Heart left ventricle (tissue), 16 donors: ENCODE data around the gene ARHGAP29. TPM values are rescaled to one million over a fixed set of nuclear protein-coding genes. Genes with fewer than 3 reads are reported as not detected.

ENCODE experiments used
- ATAC-seq, 4 donors: fragments of 200-7000 bp; cut with Tn5 transposase; one replicate each; pipeline ENCODE4 v1.9.1; 2020 to 2022; ENCODE audit warnings: moderate library complexity in 4 of 4, mild to moderate bottlenecking in 3 of 4, moderate number of reproducible peaks in 1 of 4
- DNase-seq, 5 donors: peaks; one replicate each; pipeline ENCODE4 v3.0.0-alpha.2; 2020
- H3K27ac ChIP-seq, 12 donors: fragments of 200-600 bp; sonication (generic) in 4 of 12; one replicate each; pipeline versions ENCODE4 v1.5.0 to v1.8.0; 2016 to 2022; ENCODE audit warnings: mild to moderate bottlenecking in 2 of 12
- H3K27me3 ChIP-seq, 9 donors: fragments of 200-600 bp; sonication (generic) in 2 of 9; one replicate each; pipeline versions ENCODE4 v1.5.1 to v1.8.0; 2016 to 2022; ENCODE audit warnings: mild to moderate bottlenecking in 3 of 9
- H3K36me3 ChIP-seq, 9 donors: fragments of 200-600 bp; sonication (generic) in 2 of 9; one replicate each; pipeline versions ENCODE4 v1.5.0 to v1.8.0; 2018 to 2022; ENCODE audit warnings: mild to moderate bottlenecking in 2 of 9
- H3K4me1 ChIP-seq, 12 donors: fragments of 200-600 bp; sonication (generic) in 4 of 12; one replicate each; pipeline versions ENCODE4 v1.5.0 to v1.8.0; 2016 to 2022; ENCODE audit warnings: mild to moderate bottlenecking in 3 of 12
- H3K4me3 ChIP-seq, 12 donors: fragments of 200-600 bp; sonication (generic) in 4 of 12; one replicate each; pipeline versions ENCODE4 v1.5.0 to v1.8.0; 2017 to 2022; ENCODE audit warnings: mild to moderate bottlenecking in 9 of 12, moderate library complexity in 4 of 12
- H3K9me3 ChIP-seq, 12 donors: fragments of 200-600 bp; sonication (generic) in 4 of 12; one replicate each; pipeline versions ENCODE4 v1.5.0 to v1.8.0; 2016 to 2022; ENCODE audit warnings: mild to moderate bottlenecking in 1 of 12
- POLR2A ChIP-seq, 2 donors: fragments of 450-650 bp; IDR thresholded peaks; one replicate each; pipeline ENCODE4 v1.6.1; 2017; ENCODE audit warnings: antibody characterized with exemption in 2 of 2, mild to moderate bottlenecking in 2 of 2, moderate library complexity in 2 of 2
- whole genome bisulfite sequencing, 4 donors: extraction: QIAGEN DNeasy Blood & Tissue Kit in 2 of 4; methylation state at CpG; one replicate each; pipeline versions ENCODE4 v1.1.5 to v1.1.7; 2013 to 2018; 5-methylcytosine and 5-hydroxymethylcytosine counted together
- intact Hi-C, 10 donors: fragments of 100-400 bp; cut with DNase I; formaldehyde crosslinking; loops; one replicate each; pipeline versions ENCODE4 v1.11.1 to v1.14.2; 2022
- polyA plus RNA-seq, 2 donors: library from polyadenylated mRNA; stranded (reverse); fragments of 200-250 nt; gene quantifications; one replicate each; pipeline ENCODE4 v1.2.3, GENCODE V29; 2013
- total RNA-seq, 9 donors: library from RNA; depleted of rRNA in 2 of 9; stranded (reverse); fragments of >200 nt in 2 of 9; fragmentation: NEBNext Ultra II Directional in 3 of 9; extraction: Animal tissue kit (Norgen Biotek cat#: 25700) in 3 of 9; gene quantifications; one replicate each; pipeline versions ENCODE4 v1.1.0 to v1.2.4, GENCODE V29; 2016 to 2023
- TF ChIP-seq, protein P1 (sequence below), 12 donors: fragments of 200-600 bp; sonication (generic) in 4 of 12; IDR thresholded peaks; one replicate each; pipeline versions ENCODE4 v1.5.0 to v1.8.0; 2018 to 2022; ENCODE audit warnings: antibody characterized with exemption in 12 of 12, mild to moderate bottlenecking in 5 of 12
- donor health status: ischemic (EF 13 %, LVEDD 7.1; RV severe dilation, severe dysfunction).
- donor health status: healthy with polysubstance abuse.
- donor health status: DM: no; HTN: yes; CAD: no.
- donor health status: DM: no; HTN: no; CAD: no.
- donor health status: ischemic (EF 25% LVEDD 6.9; RV normal size, moderate dysfunction).
- donor health status: ischemic (EF 25% LVEDD 5.7; RV mildly dilated, moderate dysfunction).
- donor health status: healthy.
- donor health status: DM: yes; HTN: yes; CAD: no.
- donor health status: ischemic (EF 35%, LVEDD 5.7; RV mildly dilated, moderate dysfunction).
- donor health status: nonischemic (EF 11% LVEDD 7.7; RV severe dilation, severe dysfunction).
- donor health status: DM: yes; HTN: yes; CAD: no.
- donor health status: PGD.
- donor health status: ischemic (EF 29% LVEDD 5.4; RV normal size, mild dysfunction).
- donor health status: nonischemic (EF 23%, LVEDD 6.1; RV moderate dilation, normal function).

The ARHGAP29 gene
- total and polyA plus RNA-seq, 11 donors, result 11.0 to 35.7 (median 26.2) TPM

DNA sequence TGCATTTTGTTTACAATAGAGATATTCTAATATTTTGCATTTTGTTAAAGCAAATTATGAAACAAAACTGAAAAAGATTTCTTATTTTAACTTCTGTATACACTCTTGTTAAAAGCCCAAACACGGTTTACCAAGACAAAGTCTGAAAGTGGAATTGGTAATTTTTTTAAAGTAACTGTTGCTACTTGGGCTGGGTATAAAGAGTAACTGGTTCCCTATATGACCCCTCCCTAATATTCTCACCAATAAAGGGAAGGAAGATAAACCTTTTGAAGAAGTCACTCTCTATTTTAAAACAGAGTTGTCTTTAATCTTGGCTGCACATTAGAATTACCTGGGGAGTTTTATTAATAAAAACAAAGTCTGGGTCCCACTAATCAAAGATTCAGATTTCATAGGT is 27.4 kb downstream of the ARHGAP29 start:
- peaks cover 0 to 61% (median 31%) of the 10 kb centered on the region in 9 donors for H3K36me3 ChIP-seq
- 98 to 100% (median 99%) methylated on average over 1 of the region's 1 CpG for WGBS, 4 donors
- no peak overlapping the region for H3K4me3 ChIP-seq
- H3K27ac ChIP-seq, result no peak overlapping the region
- no peak for DNase-seq
- H3K4me1 ChIP-seq, result peaks cover 0 to 30% (median 10%) of the 10 kb centered on the region in 12 donors
- no peaks in the 10 kb centered on the region for H3K27me3 ChIP-seq
- H3K9me3 ChIP-seq, result peaks cover 0 to 9% (median 0%) of the 10 kb centered on the region in 12 donors
- intact Hi-C loops, result no loop called here
- TF ChIP-seq, protein P1, sequence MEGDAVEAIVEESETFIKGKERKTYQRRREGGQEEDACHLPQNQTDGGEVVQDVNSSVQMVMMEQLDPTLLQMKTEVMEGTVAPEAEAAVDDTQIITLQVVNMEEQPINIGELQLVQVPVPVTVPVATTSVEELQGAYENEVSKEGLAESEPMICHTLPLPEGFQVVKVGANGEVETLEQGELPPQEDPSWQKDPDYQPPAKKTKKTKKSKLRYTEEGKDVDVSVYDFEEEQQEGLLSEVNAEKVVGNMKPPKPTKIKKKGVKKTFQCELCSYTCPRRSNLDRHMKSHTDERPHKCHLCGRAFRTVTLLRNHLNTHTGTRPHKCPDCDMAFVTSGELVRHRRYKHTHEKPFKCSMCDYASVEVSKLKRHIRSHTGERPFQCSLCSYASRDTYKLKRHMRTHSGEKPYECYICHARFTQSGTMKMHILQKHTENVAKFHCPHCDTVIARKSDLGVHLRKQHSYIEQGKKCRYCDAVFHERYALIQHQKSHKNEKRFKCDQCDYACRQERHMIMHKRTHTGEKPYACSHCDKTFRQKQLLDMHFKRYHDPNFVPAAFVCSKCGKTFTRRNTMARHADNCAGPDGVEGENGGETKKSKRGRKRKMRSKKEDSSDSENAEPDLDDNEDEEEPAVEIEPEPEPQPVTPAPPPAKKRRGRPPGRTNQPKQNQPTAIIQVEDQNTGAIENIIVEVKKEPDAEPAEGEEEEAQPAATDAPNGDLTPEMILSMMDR (IDR thresholded peaks at IDR 0.05), result no peak
- no peak for TF ChIP-seq POLR2A (IDR thresholded peaks at IDR 0.05)
- no peak for ATAC-seq

DNA sequence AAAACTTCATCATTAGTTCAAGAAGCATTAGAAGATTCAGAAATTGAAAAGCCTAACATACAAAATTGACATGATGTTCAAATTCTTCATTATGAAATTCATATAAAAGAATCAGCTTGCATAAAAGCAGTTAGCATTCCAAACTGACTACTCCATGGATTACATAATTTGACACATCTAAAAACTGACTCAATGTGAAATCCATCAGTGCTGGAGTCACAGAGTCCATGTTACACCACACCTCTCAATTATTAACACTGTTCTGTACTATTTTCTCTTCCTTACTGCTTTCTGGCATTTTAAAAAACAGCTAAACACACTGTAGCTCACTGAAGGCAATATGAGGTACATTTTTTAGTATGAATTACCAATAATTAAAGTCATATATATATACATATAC is 28.0 kb downstream of the ARHGAP29 start:
- peak overlapping the region in 2 of 12 donors; percentile 33 to 37 for H3K27ac ChIP-seq
- H3K4me1 ChIP-seq, result peaks cover 0 to 26% (median 8%) of the 10 kb centered on the region in 12 donors
- DNase-seq (no peak), ATAC-seq (peak in 3 of 4 donors; percentile 62 to 76 (median 75))
- H3K9me3 ChIP-seq, result peaks cover 0 to 9% (median 0%) of the 10 kb centered on the region in 12 donors
- H3K36me3 ChIP-seq, result peaks cover 0 to 66% (median 37%) of the 10 kb centered on the region in 9 donors
- intact Hi-C loops, result no loop called here
- TF ChIP-seq, protein P1 (IDR thresholded peaks at IDR 0.05), result no peak
- TF ChIP-seq POLR2A (IDR thresholded peaks at IDR 0.05), result no peak
- no peaks in the 10 kb centered on the region for H3K27me3 ChIP-seq
- no peak overlapping the region for H3K4me3 ChIP-seq

DNA sequence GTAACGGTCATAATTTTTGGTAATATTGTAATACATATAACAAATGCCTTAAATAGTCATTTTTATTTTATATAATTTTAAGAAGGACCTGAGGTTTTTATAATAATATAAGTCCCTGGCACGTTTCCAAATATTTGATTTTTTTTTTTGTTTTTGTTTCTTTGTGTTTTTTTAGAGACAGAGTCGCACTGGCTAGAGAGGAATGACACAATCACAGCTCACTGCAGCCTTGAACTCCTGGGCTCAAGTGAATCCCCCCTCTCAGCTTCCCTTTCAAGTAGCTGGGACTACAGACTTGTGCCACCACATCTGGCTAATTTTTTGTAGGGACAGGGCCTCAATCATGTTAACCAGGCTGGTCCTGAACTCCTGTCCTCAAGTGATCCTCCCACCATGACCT is 29.7 kb downstream of the ARHGAP29 start:
- ATAC-seq (no peak), DNase-seq (no peak)
- Histone ChIP-seq H3K27ac (peak overlapping the region in 1 of 12 donors; percentile 14), H3K4me3 (no peak overlapping the region), H3K4me1 (peaks cover 0 to 17% (median 8%) of the 10 kb centered on the region in 12 donors), H3K36me3 (peaks cover 0 to 72% (median 54%) of the 10 kb centered on the region in 9 donors), H3K27me3 (no peaks in the 10 kb centered on the region), H3K9me3 (peaks cover 0 to 9% (median 0%) of the 10 kb centered on the region in 12 donors)
- TF ChIP-seq, protein P1 (IDR thresholded peaks at IDR 0.05), result no peak
- no peak for TF ChIP-seq POLR2A (IDR thresholded peaks at IDR 0.05)
- intact Hi-C loops, result no loop called here
- WGBS, 4 donors, result 57 to 71% (median 62%) methylated on average over 3 of the region's 3 CpGs

DNA sequence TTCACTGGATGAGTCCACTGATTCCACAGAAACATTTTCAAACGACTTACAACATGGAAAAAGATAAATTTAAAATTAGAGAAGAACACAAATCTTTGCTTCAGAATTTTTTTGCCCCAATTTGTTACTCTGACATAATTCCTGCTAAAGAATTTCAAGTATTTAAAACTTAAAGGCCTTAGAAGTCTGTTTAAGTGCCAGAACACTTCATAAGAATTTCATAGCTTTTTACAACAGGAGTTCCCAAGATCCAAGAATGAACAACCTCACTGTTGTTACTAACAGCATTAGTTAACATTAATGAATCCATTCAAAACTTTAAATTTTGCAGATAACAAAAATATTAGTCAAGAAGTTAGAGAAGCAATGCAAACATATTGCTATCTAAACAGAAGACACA is 31.7 kb downstream of the ARHGAP29 start:
- Histone ChIP-seq H3K9me3 (peaks cover 0 to 9% (median 0%) of the 10 kb centered on the region in 12 donors), H3K4me1 (peaks cover 0 to 17% (median 8%) of the 10 kb centered on the region in 12 donors), H3K27ac (peak overlapping the region in 1 of 12 donors; percentile 9), H3K4me3 (no peak overlapping the region), H3K27me3 (no peaks in the 10 kb centered on the region), H3K36me3 (peaks cover 0 to 92% (median 72%) of the 10 kb centered on the region in 9 donors)
- 48 to 65% (median 61%) methylated on average over 1 of the region's 1 CpG for WGBS, 4 donors
- no peak for TF ChIP-seq POLR2A (IDR thresholded peaks at IDR 0.05)
- TF ChIP-seq, protein P1 (IDR thresholded peaks at IDR 0.05), result no peak
- ATAC-seq (no peak), DNase-seq (no peak)
- intact Hi-C loops, result no loop called here
